Glutamatergic neuron (in vitro differentiated cells): ENCODE measurements around the gene DUOXA2. TPM values are rescaled to one million over a fixed set of nuclear protein-coding genes. Genes with fewer than 3 reads are reported as not detected.

Experiments
- DNase-seq: peaks from one replicate; pipeline ENCODE4 v3.0.0; 2022
- H3K27ac Mint-ChIP-seq: one replicate; pipeline ENCODE4 v1.8.0; 2020; ENCODE audit warnings: mild to moderate bottlenecking, mixed read lengths, inconsistent platforms; ENCODE audit not compliant: unreplicated experiment
- H3K27me3 Mint-ChIP-seq: one replicate; pipeline ENCODE4 v1.8.0; 2020; ENCODE audit warnings: mild to moderate bottlenecking, moderate library complexity, mixed read lengths, inconsistent platforms; ENCODE audit not compliant: unreplicated experiment
- H3K36me3 Mint-ChIP-seq: one replicate; pipeline ENCODE4 v1.8.0; 2020; ENCODE audit warnings: mild to moderate bottlenecking, mixed read lengths, inconsistent platforms; ENCODE audit not compliant: unreplicated experiment
- H3K4me1 Mint-ChIP-seq: one replicate; pipeline ENCODE4 v1.8.0; 2020; ENCODE audit warnings: mild to moderate bottlenecking, low read depth, mixed read lengths, inconsistent platforms; ENCODE audit not compliant: unreplicated experiment
- H3K4me3 Mint-ChIP-seq: one replicate; pipeline ENCODE4 v1.8.0; 2020; ENCODE audit warnings: mild to moderate bottlenecking, mixed read lengths, inconsistent platforms; ENCODE audit not compliant: unreplicated experiment
- H3K9me3 Mint-ChIP-seq: one replicate; pipeline ENCODE4 v1.8.0; 2020; ENCODE audit warnings: mild to moderate bottlenecking, moderate library complexity, mixed read lengths, inconsistent platforms; ENCODE audit not compliant: unreplicated experiment
- CTCF ChIP-seq: fragments of 200-600 bp; sonication (generic); IDR thresholded peaks from one replicate; pipeline ENCODE4 v1.5.0; 2021; ENCODE audit not compliant: partially characterized antibody, unreplicated experiment
- total RNA-seq: library from RNA; stranded (reverse); fragmentation: NEBNext Ultra II Directional; extraction: Animal tissue kit (Norgen Biotek cat#: 25700); gene quantifications from one replicate; pipeline ENCODE4 v1.2.1, GENCODE V29; 2021; ENCODE audit not compliant: unreplicated experiment

Gene DUOXA2
- total RNA-seq, 1 donor from 2014 or later = not detected

DNA sequence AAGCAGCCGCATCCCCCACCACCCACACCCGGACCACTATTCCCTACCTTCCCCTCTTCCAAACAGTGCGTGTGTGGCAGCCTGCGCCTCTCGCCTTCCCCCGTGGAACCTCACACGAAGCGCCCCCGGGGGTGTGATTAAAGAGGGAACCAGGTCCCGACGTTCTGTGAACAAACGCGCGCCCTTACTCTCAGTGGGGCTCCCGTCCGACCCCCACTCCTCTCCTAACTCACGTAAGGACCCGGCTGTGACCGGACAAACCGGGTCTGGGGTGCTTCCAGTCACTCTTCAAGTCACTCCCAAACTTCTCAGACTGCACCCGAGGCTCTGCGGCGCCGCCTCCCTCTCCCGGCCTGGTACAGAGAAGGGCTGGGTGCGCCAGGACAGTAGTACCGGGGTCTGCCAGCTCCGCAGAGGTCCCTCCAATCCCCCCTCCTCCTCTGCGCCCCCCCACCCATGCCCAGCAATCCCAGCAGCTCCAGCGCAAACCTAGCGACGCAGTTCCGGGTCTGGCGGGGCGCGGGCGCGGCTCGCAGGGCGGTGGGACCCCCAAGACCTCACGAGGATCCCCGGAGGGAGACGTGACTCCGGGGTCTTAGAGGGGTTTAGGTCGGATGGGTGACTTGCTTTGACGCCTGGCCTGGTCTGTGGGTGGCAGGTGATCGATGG is 15.0 kb downstream of the DUOXA2 start:
- Mint-ChIP-seq H3K4me1 (no peaks in the 10 kb centered on the region), H3K27me3 (peaks cover 31% of the 10 kb centered on the region), H3K27ac (no peak overlapping the region), H3K9me3 (peaks cover 3% of the 10 kb centered on the region), H3K36me3 (no peaks in the 10 kb centered on the region), H3K4me3 (no peak overlapping the region)
- DNase-seq = no peak
- no peak for TF ChIP-seq CTCF

DNA sequence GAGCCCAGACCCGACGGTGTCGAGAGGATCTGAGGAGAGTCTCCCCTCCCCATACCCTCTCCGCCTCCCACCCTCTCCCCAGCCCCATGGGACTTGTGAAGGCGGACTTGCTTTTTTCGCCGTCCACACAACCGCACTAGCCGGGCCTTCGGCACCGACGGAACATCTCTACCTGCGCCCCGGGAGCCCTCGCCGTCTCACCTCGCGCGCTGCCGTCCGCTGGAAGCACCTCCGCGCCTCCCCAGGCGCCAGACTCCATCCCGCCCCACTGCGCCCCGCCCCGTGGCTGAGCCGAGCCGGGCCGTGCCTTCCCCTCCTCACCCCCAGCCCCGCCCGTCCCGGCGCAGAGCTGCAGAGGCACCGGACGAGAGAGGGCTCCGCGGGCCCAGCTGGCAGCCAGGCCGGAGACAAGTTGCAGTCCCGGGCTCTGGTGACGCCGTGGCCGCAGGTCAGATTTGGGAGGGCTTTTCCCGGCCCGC is 15.6 kb downstream of the DUOXA2 start, which contains the start of the genes DUOX1 and DUOXA1:
Gene DUOX1, plus strand, starts transcription at position 344 of the 479 bp plus-strand sequence. CDS start 1,973 bp downstream, outside the sequence.
Gene DUOXA1, minus strand, starts transcription at position 229 of the 479 bp plus-strand sequence. CDS start 6,865 bp downstream, outside the sequence.
- H3K27me3 Mint-ChIP-seq = peaks cover 33% of the 10 kb centered on the region
- no peak for TF ChIP-seq CTCF
- no peak within 1 kb of the TSS for H3K27ac Mint-ChIP-seq
- no peak for DNase-seq
- H3K36me3 Mint-ChIP-seq = no peaks in the 10 kb centered on the region
- H3K4me3 Mint-ChIP-seq = peak within 1 kb of the TSS; percentile 44
- peaks cover 1% of the 10 kb centered on the region for H3K4me1 Mint-ChIP-seq
- H3K9me3 Mint-ChIP-seq = peaks cover 4% of the 10 kb centered on the region

GRCh38 chr15:45130291-45131000 is 16.3 kb downstream of the DUOXA2 start:
- no peak overlapping the region for H3K27ac Mint-ChIP-seq
- no peak overlapping the region for H3K4me3 Mint-ChIP-seq
- H3K4me1 Mint-ChIP-seq = peaks cover 2% of the 10 kb centered on the region
- no peak for TF ChIP-seq CTCF
- H3K9me3 Mint-ChIP-seq = peaks cover 5% of the 10 kb centered on the region
- peaks cover 31% of the 10 kb centered on the region for H3K27me3 Mint-ChIP-seq
- no peaks in the 10 kb centered on the region for H3K36me3 Mint-ChIP-seq
- no peak for DNase-seq

DNA sequence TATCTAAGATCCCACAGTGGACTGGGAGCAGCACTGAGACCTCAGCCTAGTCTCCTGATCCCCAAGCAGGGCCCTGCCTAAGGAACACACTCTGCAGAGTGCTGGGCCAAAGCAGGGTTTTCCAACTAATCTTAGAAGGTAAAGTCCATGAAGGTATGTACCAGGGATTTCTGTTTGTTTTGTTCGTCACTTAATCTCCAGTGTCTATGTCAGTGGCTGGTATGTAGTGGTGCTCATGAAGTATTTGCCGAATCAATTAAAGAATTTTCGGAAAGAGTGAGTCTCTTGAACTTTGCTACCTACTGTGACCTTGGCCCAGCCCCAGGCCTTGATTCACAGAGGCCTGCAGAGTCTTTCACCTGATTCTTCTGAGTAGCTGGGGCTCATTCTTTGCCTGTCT is 17.4 kb downstream of the DUOXA2 start:
- DNase-seq = no peak
- peaks cover 36% of the 10 kb centered on the region for H3K27me3 Mint-ChIP-seq
- H3K27ac Mint-ChIP-seq = no peak overlapping the region
- no peak overlapping the region for H3K4me3 Mint-ChIP-seq
- peaks cover 2% of the 10 kb centered on the region for H3K4me1 Mint-ChIP-seq
- TF ChIP-seq CTCF = no peak
- peaks cover 5% of the 10 kb centered on the region for H3K9me3 Mint-ChIP-seq
- no peaks in the 10 kb centered on the region for H3K36me3 Mint-ChIP-seq
